ENCODE data around the gene KMT5C.
A peak's percentile ranks its signal among the peaks of the same experiment; 100 is the strongest.
"Not testable (repeated sequence)": the region's sequence is repeated elsewhere in the genome, so short reads cannot be mapped to it uniquely, and the experiment has no call there.

KMT5C gene

GRCh38 chr19:55316646-55317045, 23.0 kb upstream of the KMT5C start:
- no peak for DNase-seq (ENCODE audit: low read depth in 2 of 2)

DNA sequence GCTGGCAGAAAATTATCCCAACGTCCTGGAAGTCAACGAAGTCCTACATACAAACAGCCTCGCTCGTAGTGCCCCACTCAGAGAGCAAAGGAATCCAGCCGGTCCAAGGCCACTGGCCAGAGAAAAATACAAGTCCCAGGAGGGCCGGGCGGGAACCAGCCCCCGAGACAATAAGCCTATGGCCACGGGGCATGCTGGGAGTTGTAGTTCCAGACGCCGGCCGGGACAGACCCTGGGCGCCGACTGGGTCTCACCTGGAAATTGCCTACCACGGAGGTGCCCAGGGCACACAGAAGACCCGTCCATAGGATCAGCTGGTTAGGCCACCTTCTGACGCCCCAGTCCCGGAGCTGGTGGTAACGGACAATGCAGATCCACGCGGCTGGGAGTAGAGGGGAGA, 19.9 kb upstream of the KMT5C start:
- no peak for DNase-seq (ENCODE audit: low read depth in 2 of 2)

DNA sequence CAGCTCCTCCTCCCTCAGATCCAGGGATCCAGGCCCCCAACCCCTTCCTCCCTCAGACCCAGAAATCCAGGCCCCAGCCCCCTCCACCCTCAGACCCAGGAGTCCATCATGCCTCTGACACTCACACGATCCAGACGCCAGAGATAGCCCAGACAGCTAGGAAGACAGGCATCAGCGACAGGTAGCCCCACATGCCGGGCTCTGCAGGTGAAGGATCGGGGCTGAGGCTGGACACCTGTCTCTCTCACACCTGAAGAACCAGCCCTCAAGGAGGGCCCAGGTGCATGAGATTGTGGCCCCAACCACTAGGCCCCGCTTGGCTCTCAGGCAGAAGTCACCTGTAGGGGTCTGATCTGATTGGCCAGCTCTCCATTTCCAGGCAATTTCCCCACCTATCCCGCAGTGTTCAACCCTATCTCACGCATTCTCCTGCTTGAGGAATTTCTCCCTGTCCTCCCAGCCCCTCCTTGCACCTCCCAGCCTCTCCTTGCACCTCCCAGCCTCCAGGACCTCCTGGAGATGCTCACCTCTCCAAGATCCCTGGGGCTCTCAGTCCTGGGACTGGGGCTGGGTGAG, 18.7 kb upstream of the KMT5C start:
- no peak for DNase-seq (ENCODE audit: low read depth in 2 of 2)

DNA sequence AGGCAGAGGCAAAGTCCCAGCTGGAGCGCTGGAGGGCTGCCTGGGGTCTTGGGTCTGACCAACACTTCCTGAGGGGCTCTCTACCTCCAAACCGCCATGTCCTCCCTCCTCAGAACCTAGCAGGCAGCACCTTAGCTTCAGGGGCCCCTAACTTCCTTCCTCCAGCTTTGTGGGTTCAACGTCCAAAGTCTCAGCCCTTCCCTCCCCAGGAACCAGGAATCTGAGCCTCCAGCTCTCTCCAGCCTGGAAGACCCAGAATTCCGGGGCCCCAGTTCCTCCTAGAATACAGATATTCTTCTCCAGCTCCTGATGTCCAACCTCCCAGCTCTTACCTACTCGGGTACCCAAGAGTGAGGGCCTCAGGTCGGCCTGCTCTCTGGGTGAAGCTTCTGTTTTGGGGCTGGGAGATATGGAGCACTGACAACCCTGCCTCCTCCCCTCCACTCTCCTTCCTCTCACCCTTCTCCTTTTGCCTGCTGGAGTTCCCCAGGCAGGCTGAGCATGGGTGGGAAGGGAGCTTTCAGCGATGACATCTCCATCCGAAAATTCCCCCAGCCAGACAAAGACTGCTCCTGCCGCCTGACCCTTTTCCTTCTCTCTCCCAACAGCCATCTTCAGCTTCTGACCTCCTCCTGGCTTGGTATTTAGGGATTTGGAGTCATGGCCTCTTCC, 18.1 kb upstream of the KMT5C start:
- DNase-seq (ENCODE audit: low read depth in 2 of 2): no peak

GRCh38 chr19:55322204-55322885, 17.3 kb upstream of the KMT5C start:
- DNase-seq (ENCODE audit: low read depth in 2 of 2): no peak

- no peak for DNase-seq (ENCODE audit: low read depth in 2 of 2)
Measured at GRCh38 chr19:55324662-55325061, 15.0 kb upstream of the KMT5C start.

GRCh38 chr19:55325172-55325571, 14.5 kb upstream of the KMT5C start, which contains the start of gene TMEM150B:
TMEM150B (minus strand) TSS chr19:55325341; CDS start chr19:55321036, 4,305 bp downstream.
- no peak for DNase-seq (ENCODE audit: low read depth in 2 of 2)

- DNase-seq (ENCODE audit: low read depth in 2 of 2): not testable (repeated sequence)
Measured at GRCh38 chr19:55328774-55329318, 10.8 kb upstream of the KMT5C start.

GRCh38 chr19:55329791-55330190, 9.9 kb upstream of the KMT5C start:
- DNase-seq (ENCODE audit: low read depth in 2 of 2): not testable (repeated sequence)

DNA sequence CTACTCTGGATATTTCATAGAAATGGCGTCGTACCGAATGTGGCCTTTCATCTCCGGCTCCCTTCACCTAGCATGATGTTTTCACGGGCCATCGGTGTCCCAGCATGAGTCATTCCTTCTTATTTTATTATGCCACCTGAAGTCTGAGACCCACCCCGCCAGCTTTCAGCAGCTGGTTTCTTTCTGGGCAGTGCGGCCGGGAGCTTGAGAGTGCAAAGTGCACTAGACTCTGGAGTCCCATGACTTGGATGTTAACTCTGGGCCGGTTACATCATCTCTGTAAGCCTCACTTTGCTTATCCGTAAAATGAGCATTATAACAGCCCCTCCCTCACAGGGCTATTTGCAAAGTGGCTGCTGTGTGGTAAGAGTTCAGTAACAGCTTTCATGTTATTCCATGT, 5.8 kb upstream of the KMT5C start:
- DNase-seq (ENCODE audit: low read depth in 2 of 2): no peak

GRCh38 chr19:55336101-55336500, 3.6 kb upstream of the KMT5C start:
- DNase-seq (ENCODE audit: low read depth in 2 of 2): no peak

DNA sequence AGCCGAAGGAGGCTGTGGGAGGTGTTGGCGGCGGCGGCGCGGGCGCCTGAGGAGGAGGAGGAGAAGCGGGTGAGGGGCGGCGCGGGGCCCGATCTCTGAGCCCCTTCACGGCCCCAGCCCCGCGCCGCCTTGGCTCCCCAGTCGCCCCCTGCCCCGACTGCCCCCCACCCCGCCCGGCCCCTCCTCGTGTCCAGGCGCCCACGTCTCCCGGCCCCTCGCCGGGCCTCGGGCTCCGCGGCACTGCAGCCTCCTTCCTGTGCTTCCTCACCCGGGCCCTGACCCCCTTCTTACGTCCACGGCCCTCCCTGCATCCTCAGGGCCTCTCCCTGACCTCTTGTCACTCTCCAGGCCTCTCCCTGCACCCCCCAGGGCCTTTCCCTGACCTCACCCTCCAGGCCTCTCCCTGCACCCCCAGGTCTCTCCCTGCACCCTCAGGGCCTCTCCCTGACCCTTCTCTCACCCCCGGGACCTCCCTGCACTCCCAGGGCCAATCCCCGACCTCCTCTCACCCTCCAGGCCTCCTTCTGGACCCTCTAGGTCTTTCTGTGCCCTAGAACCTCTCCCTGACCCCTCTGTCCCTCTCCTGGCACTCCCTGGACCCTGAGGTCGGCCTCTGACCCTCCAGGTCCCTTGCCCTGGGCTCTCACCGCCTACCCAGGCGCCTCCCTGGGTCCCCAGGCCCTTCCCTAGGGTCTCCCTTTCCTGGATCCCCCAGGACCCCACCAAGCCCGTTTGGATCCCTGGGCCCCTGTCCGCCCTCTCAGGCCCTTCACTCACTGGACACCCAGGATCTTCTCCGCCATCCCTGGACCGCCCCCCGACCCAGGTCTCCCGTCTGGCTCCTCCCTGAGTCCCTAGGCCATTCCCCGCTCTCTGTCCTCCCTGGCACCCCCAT, 460 bp downstream of the KMT5C start:
- no peak for DNase-seq (ENCODE audit: low read depth in 2 of 2)

GRCh38 chr19:55340784-55341147, 1.1 kb downstream of the KMT5C start:
- no peak for DNase-seq (ENCODE audit: low read depth in 2 of 2)

GRCh38 chr19:55341171-55341588, 1.5 kb downstream of the KMT5C start:
- peak in 1 of 2 donors; percentile 41 for DNase-seq (ENCODE audit: low read depth in 2 of 2)

- no peak for DNase-seq (ENCODE audit: low read depth in 2 of 2)
Measured at GRCh38 chr19:55341595-55342531, 2.2 kb downstream of the KMT5C start.

DNA sequence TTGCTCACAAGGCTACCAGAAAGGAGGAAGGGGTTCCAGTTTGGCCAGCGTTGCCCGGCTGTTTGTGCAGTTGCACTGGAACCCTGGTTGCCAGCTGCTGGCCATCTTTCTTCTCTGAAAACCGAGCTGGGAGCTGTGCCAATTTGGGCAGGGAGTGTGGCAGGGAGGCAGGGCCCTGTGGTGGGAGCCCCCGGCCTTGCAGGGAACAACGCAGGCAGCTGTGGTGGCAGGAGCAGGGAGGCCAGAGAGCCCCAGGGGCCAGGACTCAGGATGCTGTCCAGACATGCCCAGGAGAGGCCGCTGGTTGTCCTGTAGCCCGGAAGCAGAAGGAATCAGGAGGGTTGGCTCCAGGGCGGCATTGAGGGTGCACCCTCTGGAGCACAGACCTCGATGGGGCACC, 4.8 kb downstream of the KMT5C start:
- no peak for DNase-seq (ENCODE audit: low read depth in 2 of 2)

- DNase-seq (ENCODE audit: low read depth in 2 of 2): no peak
Measured at GRCh38 chr19:55345101-55345817, 5.6 kb downstream of the KMT5C start.

- DNase-seq (ENCODE audit: low read depth in 2 of 2): no peak
Measured at GRCh38 chr19:55345818-55346724, 6.4 kb downstream of the KMT5C start.
